IMR-90 (cell line): ENCODE measurements around the gene NFASC.

ENCODE experiments used
- CEBPB ChIP-seq: IDR thresholded peaks from 2 replicates; pipeline ENCODE4 v1.6.1; 2012; ENCODE audit warnings: low read depth, low read length, improper control_type of control experiment
- CTCF ChIP-seq: conservative IDR thresholded peaks from 2 replicates; pipeline ENCODE4 v1.5.1; 2012; ENCODE audit warnings: mild to moderate bottlenecking, low read depth, low read length, improper control_type of control experiment
- ELK1 ChIP-seq: fragments of 150-350 bp; IDR thresholded peaks from 2 replicates; pipeline ENCODE4 v1.6.1; 2016; ENCODE audit warnings: low read depth, mild to moderate bottlenecking, low read length, moderate library complexity, borderline replicate concordance
- FOS ChIP-seq: fragments of 150-350 bp; IDR thresholded peaks from 2 replicates; pipeline ENCODE4 v1.6.1; 2016; ENCODE audit warnings: low read depth, low read length
- MAZ ChIP-seq: IDR thresholded peaks from 2 replicates; pipeline ENCODE4 v1.6.1; 2012; ENCODE audit warnings: low read depth, mild to moderate bottlenecking, low read length, improper control_type of control experiment, moderate library complexity, borderline replicate concordance
- NFE2L2 ChIP-seq: fragments of 150-350 bp; IDR thresholded peaks from 2 replicates; pipeline ENCODE4 v1.6.1; 2016; ENCODE audit warnings: low read depth, mild to moderate bottlenecking, low read length
- POLR2A ChIP-seq: IDR thresholded peaks from 2 replicates; pipeline ENCODE4 v1.6.1; 2012; ENCODE audit warnings: mild to moderate bottlenecking, low read depth, low read length
- RCOR1 ChIP-seq: IDR thresholded peaks from 2 replicates; pipeline ENCODE4 v1.6.1; 2012; ENCODE audit warnings: mild to moderate bottlenecking, low read length, improper control_type of control experiment; ENCODE audit not compliant: insufficient replicate concordance
- SMC3 ChIP-seq: fragments of 150-350 bp; IDR thresholded peaks from 2 replicates; pipeline ENCODE4 v1.6.1; 2016; ENCODE audit warnings: low read depth, mild to moderate bottlenecking, antibody characterized with exemption, low read length, moderate library complexity
- TF ChIP-seq, protein P1 (sequence below): fragments of 150-350 bp; IDR thresholded peaks from 2 replicates; pipeline ENCODE4 v1.6.1; 2017; ENCODE audit warnings: mild to moderate bottlenecking, antibody characterized with exemption, low read length, low read depth

GRCh38 chr1:205044741-205045140 lies 174.1 kb downstream of the NFASC start:
- no peak for TF ChIP-seq CTCF
- no peak for TF ChIP-seq CEBPB
- TF ChIP-seq POLR2A = no peak
- TF ChIP-seq SMC3 = no peak
- no peak for TF ChIP-seq MAZ
- no peak for TF ChIP-seq ELK1
- no peak for TF ChIP-seq RCOR1
- TF ChIP-seq, protein P1, sequence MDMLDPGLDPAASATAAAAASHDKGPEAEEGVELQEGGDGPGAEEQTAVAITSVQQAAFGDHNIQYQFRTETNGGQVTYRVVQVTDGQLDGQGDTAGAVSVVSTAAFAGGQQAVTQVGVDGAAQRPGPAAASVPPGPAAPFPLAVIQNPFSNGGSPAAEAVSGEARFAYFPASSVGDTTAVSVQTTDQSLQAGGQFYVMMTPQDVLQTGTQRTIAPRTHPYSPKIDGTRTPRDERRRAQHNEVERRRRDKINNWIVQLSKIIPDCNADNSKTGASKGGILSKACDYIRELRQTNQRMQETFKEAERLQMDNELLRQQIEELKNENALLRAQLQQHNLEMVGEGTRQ = no peak
- TF ChIP-seq FOS = no peak
- no peak for TF ChIP-seq NFE2L2
